CD4-positive, alpha-beta T cell (primary cell): ENCODE measurements around the gene OR2B6. TPM values are rescaled to one million over a fixed set of nuclear protein-coding genes. Genes with fewer than 3 reads are reported as not detected.

ENCODE experiments used
- ATAC-seq: fragments of 200-7000 bp; cut with Tn5 transposase; one replicate; pipeline ENCODE4 v1.10.0; 2022; ENCODE audit warnings: mild to moderate bottlenecking; ENCODE audit not compliant: poor library complexity
- CTCF ChIA-PET: fragments of 350-600 bp; sonication (Branson Sonifier 250); formaldehyde crosslinking; loops from one replicate; lab custom pipeline; 2021; ENCODE audit warnings: antibody characterized with exemption, inconsistent platforms; lab: Charles Lee
- POLR2A ChIA-PET: fragments of 350-600 bp; sonication (Branson Sonifier 250); formaldehyde crosslinking; loops from one replicate; lab custom pipeline; 2021; ENCODE audit warnings: antibody characterized with exemption, inconsistent platforms; lab: Charles Lee
- DNase-seq, 14 experiments: peaks; one replicate each; pipeline ENCODE4 v3.0.0-alpha.2; 2013 to 2020; ENCODE audit warnings: mixed read lengths in 2 of 14
- H3K27ac ChIP-seq, 2 donors: one replicate each; pipeline versions ENCODE4 v1.5.1 to v1.7.0; 2013; ENCODE audit warnings: low read length in 2 of 2, low read depth in 1 of 2, mild to moderate bottlenecking in 1 of 2
- H3K27me3 ChIP-seq, 2 experiments: 1 replicate in 1 of 2; 2 replicates in 1 of 2; pipeline versions ENCODE4 v1.6.1 to v1.7.0; 2013; ENCODE audit warnings: low read length in 2 of 2, control low read depth in 1 of 2, mild to moderate bottlenecking in 1 of 2, moderate library complexity in 1 of 2; ENCODE audit not compliant: insufficient read depth in 2 of 2, control insufficient read depth in 1 of 2
- H3K36me3 ChIP-seq: one replicate; pipeline ENCODE4 v1.6.1; 2013; ENCODE audit warnings: low read length, control low read depth; ENCODE audit not compliant: insufficient read depth
- H3K4me1 ChIP-seq: one replicate; pipeline ENCODE4 v1.6.1; 2013; ENCODE audit warnings: low read length, control low read depth; ENCODE audit not compliant: insufficient read depth
- H3K4me3 ChIP-seq: one replicate; pipeline ENCODE4 v1.5.1; 2013; ENCODE audit warnings: mild to moderate bottlenecking, low read length, moderate library complexity
- H3K9me3 ChIP-seq, 2 experiments: 1 replicate in 1 of 2; 2 replicates in 1 of 2; pipeline versions ENCODE4 v1.6.1 to v1.7.0; 2013; ENCODE audit warnings: low read length in 2 of 2, mild to moderate bottlenecking in 2 of 2, control low read depth in 1 of 2, moderate library complexity in 1 of 2; ENCODE audit not compliant: control insufficient read depth in 1 of 2, insufficient read depth in 1 of 2
- H3K27ac Mint-ChIP-seq: one replicate; pipeline ENCODE4 v1.8.0; 2020; ENCODE audit warnings: mixed read lengths
- H3K27me3 Mint-ChIP-seq: one replicate; pipeline ENCODE4 v1.8.0; 2021; ENCODE audit warnings: mixed read lengths
- H3K36me3 Mint-ChIP-seq: one replicate; pipeline ENCODE4 v1.8.0; 2021; ENCODE audit warnings: low read depth, mixed read lengths
- H3K4me1 Mint-ChIP-seq: one replicate; pipeline ENCODE4 v1.8.0; 2021; ENCODE audit warnings: low read depth, mixed read lengths
- H3K4me3 Mint-ChIP-seq: one replicate; pipeline ENCODE4 v1.8.0; 2020; ENCODE audit warnings: mild to moderate bottlenecking, mixed read lengths
- H3K9me3 Mint-ChIP-seq: one replicate; pipeline ENCODE4 v1.8.0; 2020; ENCODE audit warnings: mixed read lengths
- intact Hi-C, 2 experiments: fragments of 100-400 bp; cut with DNase I in 1 of 2; cut with micrococcal nuclease in 1 of 2; formaldehyde crosslinking; loops; one replicate each; pipeline versions ENCODE4 v1.15.1 to v1.9.0; 2023 to 2025; cut with DNase I, micrococcal nuclease
- total RNA-seq, 174 experiments: library from RNA in 2 of 174; stranded (reverse) in 2 of 174; gene quantifications; one replicate each; pipeline ENCODE4 v1.2.3 and lab custom pipeline; 2021 to 2026
- TF ChIP-seq, protein P1 (sequence below): fragments of 200-600 bp; IDR thresholded peaks from one replicate; pipeline ENCODE4 v1.8.0; 2022; ENCODE audit warnings: antibody characterized with exemption, mild to moderate bottlenecking

Gene OR2B6
- total RNA-seq, 2 experiments from 2014 or later, result not detected

GRCh38 chr6:27951040-27951439, 6.0 kb upstream of the OR2B6 start:
- H3K4me1 Mint-ChIP-seq, result no peaks in the 10 kb centered on the region
- H3K36me3 Mint-ChIP-seq, result no peaks in the 10 kb centered on the region
- no peak overlapping the region for H3K27ac Mint-ChIP-seq
- peaks cover 13 to 35% of the 10 kb centered on the region in 2 experiments for H3K27me3 ChIP-seq
- ChIA-PET CTCF (no interaction called here), POLR2A (no interaction called here)
- no peaks in the 10 kb centered on the region for H3K36me3 ChIP-seq
- H3K4me3 Mint-ChIP-seq, result no peak overlapping the region
- TF ChIP-seq, protein P1, sequence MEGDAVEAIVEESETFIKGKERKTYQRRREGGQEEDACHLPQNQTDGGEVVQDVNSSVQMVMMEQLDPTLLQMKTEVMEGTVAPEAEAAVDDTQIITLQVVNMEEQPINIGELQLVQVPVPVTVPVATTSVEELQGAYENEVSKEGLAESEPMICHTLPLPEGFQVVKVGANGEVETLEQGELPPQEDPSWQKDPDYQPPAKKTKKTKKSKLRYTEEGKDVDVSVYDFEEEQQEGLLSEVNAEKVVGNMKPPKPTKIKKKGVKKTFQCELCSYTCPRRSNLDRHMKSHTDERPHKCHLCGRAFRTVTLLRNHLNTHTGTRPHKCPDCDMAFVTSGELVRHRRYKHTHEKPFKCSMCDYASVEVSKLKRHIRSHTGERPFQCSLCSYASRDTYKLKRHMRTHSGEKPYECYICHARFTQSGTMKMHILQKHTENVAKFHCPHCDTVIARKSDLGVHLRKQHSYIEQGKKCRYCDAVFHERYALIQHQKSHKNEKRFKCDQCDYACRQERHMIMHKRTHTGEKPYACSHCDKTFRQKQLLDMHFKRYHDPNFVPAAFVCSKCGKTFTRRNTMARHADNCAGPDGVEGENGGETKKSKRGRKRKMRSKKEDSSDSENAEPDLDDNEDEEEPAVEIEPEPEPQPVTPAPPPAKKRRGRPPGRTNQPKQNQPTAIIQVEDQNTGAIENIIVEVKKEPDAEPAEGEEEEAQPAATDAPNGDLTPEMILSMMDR, result no peak
- H3K27me3 Mint-ChIP-seq, result peaks cover 79% of the 10 kb centered on the region
- H3K4me1 ChIP-seq, result no peaks in the 10 kb centered on the region
- H3K9me3 ChIP-seq, result no peaks in the 10 kb centered on the region
- H3K4me3 ChIP-seq, result no peak overlapping the region
- H3K27ac ChIP-seq, result no peak overlapping the region
- intact Hi-C loops, result no loop called here
- DNase-seq (no peak), ATAC-seq (no peak)
- peaks cover 3% of the 10 kb centered on the region for H3K9me3 Mint-ChIP-seq

GRCh38 chr6:27957516-27957915, 475 bp downstream of the OR2B6 start:
- Mint-ChIP-seq H3K27me3 (peaks cover 65% of the 10 kb centered on the region), H3K36me3 (no peaks in the 10 kb centered on the region), H3K9me3 (no peaks in the 10 kb centered on the region), H3K4me3 (no peak overlapping the region), H3K4me1 (no peaks in the 10 kb centered on the region), H3K27ac (no peak overlapping the region)
- Histone ChIP-seq H3K27ac (no peak overlapping the region), H3K27me3 (peaks cover 14 to 41% of the 10 kb centered on the region in 2 experiments), H3K4me3 (no peak overlapping the region), H3K4me1 (no peaks in the 10 kb centered on the region), H3K36me3 (no peaks in the 10 kb centered on the region), H3K9me3 (no peaks in the 10 kb centered on the region)
- no peak for DNase-seq
- TF ChIP-seq, protein P1, result no peak
- intact Hi-C loops, result no loop called here
- ChIA-PET POLR2A (no interaction called here), CTCF (interaction anchor here (1.2 kb wide), 1 partner anchor 8 kb away, joined by 3 read pairs; no protein-coding TSS in a partner anchor)
- no peak for ATAC-seq

DNA sequence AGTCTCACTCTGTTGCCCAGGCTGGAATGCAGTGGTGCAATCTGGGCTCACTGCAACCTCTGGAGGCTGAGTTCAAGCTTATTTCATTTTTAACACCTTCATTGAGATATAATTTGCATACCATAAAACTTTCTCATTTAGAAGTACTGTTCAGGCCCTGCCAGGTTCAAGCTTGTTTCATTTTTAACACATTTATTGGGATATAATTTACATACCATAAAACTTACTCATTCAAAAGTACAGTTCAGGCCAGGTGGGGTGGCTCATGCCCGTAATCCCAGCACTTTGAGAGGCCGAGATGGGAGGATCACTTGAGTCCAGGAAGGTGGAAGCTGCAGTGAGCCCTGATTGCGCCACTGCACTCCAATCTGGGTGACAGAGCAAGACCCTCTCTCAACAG, 5.5 kb downstream of the OR2B6 start:
- no peak overlapping the region for H3K4me3 ChIP-seq
- TF ChIP-seq, protein P1, result no peak
- no peak for DNase-seq
- Mint-ChIP-seq H3K4me1 (no peaks in the 10 kb centered on the region), H3K36me3 (no peaks in the 10 kb centered on the region), H3K27ac (no peak overlapping the region), H3K4me3 (no peak overlapping the region), H3K27me3 (peaks cover 59% of the 10 kb centered on the region), H3K9me3 (peaks cover 2% of the 10 kb centered on the region)
- H3K36me3 ChIP-seq, result no peaks in the 10 kb centered on the region
- peaks cover 0 to 9% of the 10 kb centered on the region in 2 experiments for H3K9me3 ChIP-seq
- CTCF ChIA-PET, result no interaction called here
- no peaks in the 10 kb centered on the region for H3K4me1 ChIP-seq
- intact Hi-C loops, result no loop called here
- POLR2A ChIA-PET, result no interaction called here
- peaks cover 17 to 23% of the 10 kb centered on the region in 2 experiments for H3K27me3 ChIP-seq
- no peak overlapping the region for H3K27ac ChIP-seq
- ATAC-seq, result no peak
